GM21529 (cell line): ENCODE results near the gene PCNP.
"Not testable (repeated sequence)": the region's sequence is repeated elsewhere in the genome, so short reads cannot be mapped to it uniquely, and the experiment has no call there.

Experiments used
- ATAC-seq: cut with Tn5 transposase; IDR thresholded peaks from one replicate; pipeline ENCODE4 v1.9.1; 2021; ENCODE audit not compliant: unreplicated experiment

Gene PCNP

GRCh38 chr3:101561630-101562328 is 12.2 kb upstream of the PCNP start, which contains the start of gene TRMT10C:
Gene TRMT10C (plus strand): TSS chr3:101561868. CDS start chr3:101564782, 2,914 bp downstream.
- ATAC-seq, result peak; percentile 100

- ATAC-seq, result no peak
Observed at GRCh38 chr3:101567528-101568317, 6.3 kb upstream of the PCNP start.

GRCh38 chr3:101571028-101571895 is 2.7 kb upstream of the PCNP start:
- ATAC-seq, result no peak

GRCh38 chr3:101574388-101575112 is 570 bp downstream of the PCNP start:
- peak; percentile 37 for ATAC-seq

GRCh38 chr3:101577286-101577685 is 3.3 kb downstream of the PCNP start:
- ATAC-seq, result no peak

GRCh38 chr3:101588616-101589015 is 14.6 kb downstream of the PCNP start:
- ATAC-seq, result no peak

GRCh38 chr3:101591071-101591470 is 17.1 kb downstream of the PCNP start:
- no peak for ATAC-seq

GRCh38 chr3:101602731-101603130 is 28.8 kb downstream of the PCNP start:
- ATAC-seq, result no peak

GRCh38 chr3:101603184-101603583 is 29.2 kb downstream of the PCNP start:
- no peak for ATAC-seq

- not testable (repeated sequence) for ATAC-seq
Observed at GRCh38 chr3:101605398-101605797, 31.4 kb downstream of the PCNP start.

GRCh38 chr3:101611023-101611422 is 37.0 kb downstream of the PCNP start:
- ATAC-seq, result no peak

- not testable (repeated sequence) for ATAC-seq
Observed at GRCh38 chr3:101613014-101613413, 39.0 kb downstream of the PCNP start.

GRCh38 chr3:101615525-101615924 is 41.5 kb downstream of the PCNP start:
- ATAC-seq, result no peak

- no peak for ATAC-seq
Observed at GRCh38 chr3:101617478-101617877, 43.5 kb downstream of the PCNP start.

- no peak for ATAC-seq
Observed at GRCh38 chr3:101618726-101619125, 44.7 kb downstream of the PCNP start.

GRCh38 chr3:101619734-101620133 is 45.8 kb downstream of the PCNP start:
- no peak for ATAC-seq

- ATAC-seq, result no peak
Observed at GRCh38 chr3:101623656-101624055, 49.7 kb downstream of the PCNP start.

- ATAC-seq, result no peak
Observed at GRCh38 chr3:101624857-101625256, 50.9 kb downstream of the PCNP start.

- ATAC-seq, result no peak
Observed at GRCh38 chr3:101625879-101626278, 51.9 kb downstream of the PCNP start.

GRCh38 chr3:101629219-101629618 is 55.2 kb downstream of the PCNP start:
- ATAC-seq, result no peak
